WTC11 (cell line): ENCODE data around the gene ERC1.

Source experiments
- ATF3 ChIP-seq: sonication (generic); formaldehyde crosslinking; conservative IDR thresholded peaks from 2 replicates; pipeline ENCODE4 v1.8.1; 2022; ENCODE audit warnings: mild to moderate bottlenecking, missing genetic modification reagents
- CREM ChIP-seq: sonication (generic); formaldehyde crosslinking; IDR thresholded peaks from 2 replicates; pipeline ENCODE4 v1.8.1; 2022; ENCODE audit warnings: mild to moderate bottlenecking, missing genetic modification reagents, moderate library complexity
- CTCF ChIP-seq: fragments of 200-600 bp; IDR thresholded peaks from 2 replicates; pipeline ENCODE4 v1.8.0; 2022; ENCODE audit warnings: antibody characterized with exemption
- GABPB1 ChIP-seq: sonication (generic); formaldehyde crosslinking; IDR thresholded peaks from 2 replicates; pipeline ENCODE4 v1.8.1; 2023; ENCODE audit warnings: mild to moderate bottlenecking, missing genetic modification reagents
- JUN ChIP-seq: sonication (generic); formaldehyde crosslinking; IDR thresholded peaks from 2 replicates; pipeline ENCODE4 v1.8.0; 2023; ENCODE audit warnings: mild to moderate bottlenecking, missing genetic modification reagents
- MAX ChIP-seq: sonication (generic); formaldehyde crosslinking; IDR thresholded peaks from 2 replicates; pipeline ENCODE4 v1.8.0; 2022; ENCODE audit warnings: mild to moderate bottlenecking, missing genetic modification reagents
- NFYB ChIP-seq: sonication (generic); formaldehyde crosslinking; conservative IDR thresholded peaks from 2 replicates; pipeline ENCODE4 v1.8.0; 2022; ENCODE audit warnings: low read depth, missing genetic modification reagents
- NR1H2 ChIP-seq: sonication (generic); formaldehyde crosslinking; IDR thresholded peaks from 2 replicates; pipeline ENCODE4 v1.9.0; 2021; ENCODE audit warnings: mild to moderate bottlenecking, moderate library complexity, missing genetic modification reagents
- TEAD1 ChIP-seq: sonication (generic); formaldehyde crosslinking; IDR thresholded peaks from 2 replicates; pipeline ENCODE4 v1.8.0; 2022; ENCODE audit warnings: mild to moderate bottlenecking, missing genetic modification reagents
- ZNF317 ChIP-seq: sonication (generic); formaldehyde crosslinking; IDR thresholded peaks from 2 replicates; pipeline ENCODE4 v1.8.1; 2023; ENCODE audit warnings: low read depth, mild to moderate bottlenecking, moderate library complexity, missing genetic modification reagents, borderline replicate concordance
- ZNF396 ChIP-seq: fragments of 250-450 bp; sonication (Bioruptor Pico); IDR thresholded peaks from 2 replicates; pipeline ENCODE4 v1.8.0; 2021; ENCODE audit warnings: mild to moderate bottlenecking, moderate library complexity, borderline replicate concordance

- no peak for TF ChIP-seq CTCF
- TF ChIP-seq JUN: no peak
- TF ChIP-seq MAX (CRISPR knock-in tag): no peak
- no peak for TF ChIP-seq CREM
- TF ChIP-seq NFYB (CRISPR knock-in tag): no peak
- TF ChIP-seq TEAD1 (CRISPR knock-in tag): no peak
- TF ChIP-seq ZNF317 (CRISPR knock-in tag): no peak
- no peak for TF ChIP-seq NR1H2
- TF ChIP-seq ATF3 (CRISPR knock-in tag): no peak
- TF ChIP-seq ZNF396 (CRISPR knock-in tag): no peak
- no peak for TF ChIP-seq GABPB1
Observed at GRCh38 chr12:1080520-1081223, 89.6 kb downstream of the ERC1 start.
